ENCODE data around the gene HCFC2. TPM values are rescaled to one million over a fixed set of nuclear protein-coding genes. Genes with fewer than 3 reads are reported as not detected.
A peak's percentile ranks its signal among the peaks of the same experiment; 100 is the strongest.

Gene HCFC2
- total RNA-seq, 1 donor from 2014 or later, result 9.2 TPM

DNA sequence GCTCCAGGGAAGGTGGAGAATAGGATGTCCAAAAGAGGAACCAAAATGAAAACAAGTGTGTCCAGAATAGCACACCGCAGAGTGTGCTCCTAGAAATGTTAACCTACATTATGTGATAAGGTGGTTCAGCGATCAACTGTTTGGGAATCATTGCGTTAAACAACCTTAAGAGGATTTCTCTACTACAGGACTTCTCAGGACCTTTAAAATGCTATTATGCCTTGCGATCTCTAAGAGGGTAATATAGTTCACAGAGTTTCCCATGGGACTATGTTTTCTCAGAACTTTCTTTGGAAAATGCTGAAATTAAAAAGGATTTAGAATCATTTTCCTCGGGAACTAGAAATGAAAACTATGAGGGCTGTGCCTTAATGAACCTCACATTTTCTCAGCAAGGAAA is 16.2 kb upstream of the HCFC2 start:
- H3K4me3 ChIP-seq, result peak overlapping the region; percentile 65
- H3K4me1 ChIP-seq, result peaks cover 54% of the 10 kb centered on the region
- intact Hi-C loops (cut with micrococcal nuclease), result no loop called here
- no peaks in the 10 kb centered on the region for H3K9me3 ChIP-seq (replicated peaks)
- peak overlapping the region; percentile 75 for H3K27ac ChIP-seq (replicated peaks)
- no peak for DNase-seq
- H3K36me3 ChIP-seq, result no peaks in the 10 kb centered on the region
- TF ChIP-seq CTCF (IDR thresholded peaks at IDR 0.05; ENCODE audit: borderline replicate concordance), result no peak
- no peaks in the 10 kb centered on the region for H3K27me3 ChIP-seq (ENCODE audit: low read depth)

DNA sequence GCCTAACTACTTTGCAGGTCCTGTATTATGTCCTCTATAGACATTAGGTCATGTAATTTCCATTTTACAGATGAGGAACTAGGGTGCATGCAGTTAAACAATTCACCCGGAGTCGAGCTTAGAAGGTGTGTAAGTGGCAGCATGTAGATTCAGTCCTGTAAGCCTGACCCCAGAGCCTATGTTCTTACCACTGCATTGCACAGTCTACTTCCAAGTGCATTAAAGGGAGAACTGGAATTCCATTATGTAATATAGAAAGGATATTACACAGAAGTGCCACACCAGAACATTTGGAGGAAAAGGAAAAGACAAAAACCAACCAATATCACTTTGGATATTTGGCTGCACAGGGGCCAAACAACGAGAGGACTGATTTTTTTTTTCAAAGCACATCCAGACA is 15.5 kb upstream of the HCFC2 start:
- no peak for TF ChIP-seq CTCF (IDR thresholded peaks at IDR 0.05; ENCODE audit: borderline replicate concordance)
- intact Hi-C loops (cut with micrococcal nuclease), result no loop called here
- Histone ChIP-seq H3K4me3 (peak overlapping the region; percentile 65), H3K27me3 (ENCODE audit: low read depth) (no peaks in the 10 kb centered on the region), H3K27ac (replicated peaks) (peak overlapping the region; percentile 75), H3K4me1 (peaks cover 54% of the 10 kb centered on the region), H3K36me3 (no peaks in the 10 kb centered on the region), H3K9me3 (replicated peaks) (no peaks in the 10 kb centered on the region)
- DNase-seq, result no peak

DNA sequence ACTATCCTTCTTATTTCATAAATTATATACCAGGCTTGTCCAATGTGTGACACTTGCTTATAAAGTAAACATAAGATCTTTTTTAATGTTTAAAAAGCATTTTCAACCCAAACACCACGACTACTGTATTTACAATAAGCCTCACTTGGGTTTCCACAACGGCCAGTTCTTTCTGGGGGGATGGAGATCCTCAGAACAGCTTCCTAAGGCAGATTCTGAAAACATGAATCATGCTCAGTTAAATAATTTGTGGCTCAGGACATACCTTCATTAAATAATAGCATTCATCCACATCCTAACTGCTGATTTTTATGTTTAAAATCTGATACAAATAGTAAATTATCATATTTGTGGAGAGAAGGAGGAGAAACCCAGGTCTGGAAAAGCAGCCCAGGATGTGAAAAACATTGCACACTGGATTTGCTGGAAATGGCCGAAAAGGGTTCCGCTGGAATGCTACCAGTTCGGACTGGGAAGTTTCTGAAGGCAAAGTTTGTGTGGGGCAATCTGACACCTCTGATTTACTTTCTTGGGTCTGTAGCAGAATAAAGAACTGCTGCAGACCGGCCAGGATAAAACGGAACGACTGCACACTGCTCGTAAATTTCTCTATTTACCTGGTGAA is 14.9 kb upstream of the HCFC2 start:
- peak overlapping the region; percentile 75 for H3K27ac ChIP-seq (replicated peaks)
- peaks cover 54% of the 10 kb centered on the region for H3K4me1 ChIP-seq
- intact Hi-C loops (cut with micrococcal nuclease), result no loop called here
- TF ChIP-seq CTCF (IDR thresholded peaks at IDR 0.05; ENCODE audit: borderline replicate concordance), result no peak
- H3K27me3 ChIP-seq (ENCODE audit: low read depth), result no peaks in the 10 kb centered on the region
- no peak for DNase-seq
- no peaks in the 10 kb centered on the region for H3K9me3 ChIP-seq (replicated peaks)
- H3K36me3 ChIP-seq, result no peaks in the 10 kb centered on the region
- H3K4me3 ChIP-seq, result peak overlapping the region; percentile 65

DNA sequence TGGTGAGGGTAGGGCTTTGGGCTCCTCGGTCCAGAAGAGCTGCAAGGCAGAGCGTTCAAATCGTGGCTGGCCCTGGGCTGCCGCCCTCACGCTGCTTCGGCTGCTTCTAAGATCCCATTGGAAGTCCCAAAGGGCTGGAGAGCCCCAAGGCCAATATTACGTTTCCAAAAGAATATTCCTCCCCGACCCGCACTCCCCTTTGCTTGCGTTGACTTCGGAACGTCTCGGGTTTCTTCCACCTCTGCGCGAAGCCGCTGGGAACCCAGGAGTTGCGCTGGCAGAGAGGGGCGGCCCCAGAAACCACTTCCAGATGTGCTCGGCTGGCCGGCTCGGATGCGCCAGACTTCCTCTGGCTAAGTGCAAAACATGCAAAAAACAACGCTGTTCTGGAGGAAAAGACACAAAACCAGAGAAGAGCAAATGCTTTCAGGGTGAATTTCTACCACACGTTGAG is 14.4 kb upstream of the HCFC2 start, which contains the start of gene GLT8D2:
GLT8D2 (minus strand) TSS at position 285 of the 454 bp plus-strand sequence. CDS start 30,539 bp downstream, outside the sequence.
- Histone ChIP-seq H3K27ac (replicated peaks) (peak within 1 kb of the TSS; percentile 75), H3K27me3 (ENCODE audit: low read depth) (no peaks in the 10 kb centered on the region), H3K9me3 (replicated peaks) (no peaks in the 10 kb centered on the region), H3K36me3 (no peaks in the 10 kb centered on the region), H3K4me3 (peak within 1 kb of the TSS; percentile 65), H3K4me1 (peaks cover 54% of the 10 kb centered on the region)
- intact Hi-C loops (cut with micrococcal nuclease), result no loop called here
- DNase-seq, result peak; percentile 64
- no peak for TF ChIP-seq CTCF (IDR thresholded peaks at IDR 0.05; ENCODE audit: borderline replicate concordance)

- no peak for DNase-seq
- Histone ChIP-seq H3K9me3 (replicated peaks) (no peaks in the 10 kb centered on the region), H3K4me1 (peaks cover 54% of the 10 kb centered on the region), H3K4me3 (peak overlapping the region; percentile 65), H3K36me3 (no peaks in the 10 kb centered on the region), H3K27ac (replicated peaks) (peak overlapping the region; percentile 75), H3K27me3 (ENCODE audit: low read depth) (no peaks in the 10 kb centered on the region)
- intact Hi-C loops (cut with micrococcal nuclease), result no loop called here
- TF ChIP-seq CTCF (IDR thresholded peaks at IDR 0.05; ENCODE audit: borderline replicate concordance), result no peak
Observed at GRCh38 chr12:104050436-104050835, 13.9 kb upstream of the HCFC2 start.

Data from left ventricle myocardium inferior (tissue), 1 donor.